A673 (cell line): ENCODE measurements around the gene POLE2. TPM values are rescaled to one million over a fixed set of nuclear protein-coding genes. Genes with fewer than 3 reads are reported as not detected.
A peak's percentile ranks its signal among the peaks of the same experiment; 100 is the strongest.

Source experiments
- BruUV-seq: library from RNA; stranded (reverse); fragments of 400-500 nt; replicated peaks from 2 replicates; lab custom pipeline; 2021; lab: Mats Ljungman, UMichigan
- CTCF ChIA-PET: fragments of 300-600 bp; sonication (Branson Sonifier 250); formaldehyde crosslinking; loops from one replicate; lab custom pipeline; 2022; ENCODE audit warnings: antibody characterized with exemption; lab: Charles Lee
- POLR2A ChIA-PET: fragments of 300-600 bp; sonication (Branson Sonifier 250); formaldehyde crosslinking; loops from one replicate; lab custom pipeline; 2022; ENCODE audit warnings: antibody characterized with exemption; ENCODE audit not compliant: low non-redundant PET; lab: Charles Lee
- DNase-seq: peaks from one replicate; pipeline ENCODE4 v3.0.0-alpha.2; 2015; ENCODE audit warnings: low spot score
- H3K27ac ChIP-seq: fragments of 200-600 bp; sonication (generic); 2 replicates; pipeline ENCODE4 v1.5.1; 2016; ENCODE audit warnings: mixed run types, low read depth, mild to moderate bottlenecking, mixed read lengths, antibody characterized with exemption, low read length; ENCODE audit not compliant: poor library complexity, severe bottlenecking
- H3K27me3 ChIP-seq: fragments of 200-600 bp; sonication (generic); replicated peaks from 2 replicates; pipeline ENCODE4 v1.6.1; 2017; ENCODE audit warnings: mixed run types, low read depth, mild to moderate bottlenecking, mixed read lengths, antibody characterized with exemption, low read length; ENCODE audit not compliant: insufficient read depth, poor library complexity
- H3K36me3 ChIP-seq: fragments of 200-600 bp; sonication (generic); 2 replicates; pipeline ENCODE4 v1.6.1; 2016; ENCODE audit warnings: mixed run types, mild to moderate bottlenecking, mixed read lengths, antibody characterized with exemption, low read length; ENCODE audit not compliant: insufficient read depth, poor library complexity, severe bottlenecking
- H3K4me1 ChIP-seq: fragments of 200-600 bp; sonication (generic); 2 replicates; pipeline ENCODE4 v1.6.1; 2017; ENCODE audit warnings: mixed run types, mild to moderate bottlenecking, mixed read lengths, antibody characterized with exemption, low read length; ENCODE audit not compliant: insufficient read depth, poor library complexity, severe bottlenecking
- H3K4me3 ChIP-seq: fragments of 200-600 bp; sonication (generic); 2 replicates; pipeline ENCODE4 v1.5.1; 2016; ENCODE audit warnings: low read depth, mixed run types, mild to moderate bottlenecking, mixed read lengths, low read length; ENCODE audit not compliant: poor library complexity, severe bottlenecking
- H3K9me3 ChIP-seq: fragments of 200-600 bp; sonication (generic); 2 replicates; pipeline ENCODE4 v1.6.1; 2016; ENCODE audit warnings: mixed run types, low read depth, mild to moderate bottlenecking, mixed read lengths, antibody characterized with exemption, low read length; ENCODE audit not compliant: poor library complexity, severe bottlenecking
- EZH2 ChIP-seq: fragments of 200-600 bp; sonication (generic); IDR thresholded peaks from 2 replicates; pipeline ENCODE4 v1.6.1; 2017; ENCODE audit warnings: borderline replicate concordance, low read depth, mild to moderate bottlenecking, mixed read lengths, antibody characterized with exemption, low read length; ENCODE audit not compliant: poor library complexity, severe bottlenecking
- intact Hi-C: fragments of 100-400 bp; cut with micrococcal nuclease; formaldehyde crosslinking; loops from one replicate; pipeline ENCODE4 v1.10.0; 2022; ENCODE audit not compliant: unreplicated experiment
- total RNA-seq: library from RNA; stranded (reverse); gene quantifications from 2 replicates; pipeline ENCODE4 v1.2.3, GENCODE V29; 2021
- TF ChIP-seq, protein P1 (sequence below): fragments of 300-800, 200-600 bp; sonication (generic); conservative IDR thresholded peaks from 2 replicates; pipeline ENCODE4 v1.5.1; 2017; ENCODE audit warnings: low read depth, mild to moderate bottlenecking, antibody characterized with exemption, low read length, moderate library complexity, mixed read lengths

Gene POLE2
- total RNA-seq, 1 experiment from 2014 or later, result 42.1 TPM

DNA sequence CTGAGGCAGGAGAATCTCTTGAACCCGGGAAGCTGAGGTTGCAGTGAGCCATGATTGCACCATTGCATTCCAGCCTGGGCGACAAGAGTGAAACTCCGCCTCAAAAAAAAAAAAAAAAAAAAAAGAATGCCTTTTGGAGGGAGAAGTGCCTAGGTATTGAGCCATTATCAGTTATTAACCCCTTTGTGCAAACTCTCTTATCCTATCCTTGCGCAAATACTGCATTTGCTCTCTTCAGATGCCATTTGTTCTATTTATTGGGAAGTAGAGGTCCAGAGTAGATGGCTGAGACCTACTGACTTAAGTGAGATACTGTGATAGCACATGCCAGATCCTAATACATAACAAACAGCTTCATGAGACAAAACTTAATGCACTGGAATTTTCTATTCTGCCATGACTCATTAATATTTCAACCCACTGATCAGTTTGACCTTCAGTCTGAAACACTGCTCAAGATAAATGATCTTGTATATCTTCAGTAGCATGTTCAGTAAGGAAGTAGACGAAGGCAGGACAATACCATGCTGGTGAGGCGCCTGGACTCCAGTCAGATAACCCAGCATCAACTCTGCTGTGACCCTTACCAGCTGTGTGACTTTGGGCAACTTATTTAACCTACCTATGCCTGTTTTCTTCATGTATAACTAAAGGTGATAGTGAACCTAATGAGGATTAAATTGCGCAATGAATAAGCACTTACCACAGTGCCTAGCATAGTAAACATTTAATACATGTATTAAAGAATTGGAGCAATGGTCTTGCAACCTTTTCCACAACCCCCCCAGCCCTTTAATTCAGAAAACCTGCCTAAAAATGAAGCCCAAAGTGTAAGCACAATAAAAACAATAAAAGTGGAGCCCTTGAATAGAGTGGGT lies 47.2 kb downstream of the POLE2 start:
- Histone ChIP-seq H3K4me1 (peaks cover 14% of the 10 kb centered on the region), H3K27me3 (no peaks in the 10 kb centered on the region), H3K36me3 (peaks cover 18% of the 10 kb centered on the region), H3K4me3 (no peak overlapping the region), H3K9me3 (no peaks in the 10 kb centered on the region), H3K27ac (no peak overlapping the region)
- intact Hi-C loops, result no loop called here
- ChIA-PET POLR2A (no interaction called here), CTCF (no interaction called here)
- TF ChIP-seq, protein P1, sequence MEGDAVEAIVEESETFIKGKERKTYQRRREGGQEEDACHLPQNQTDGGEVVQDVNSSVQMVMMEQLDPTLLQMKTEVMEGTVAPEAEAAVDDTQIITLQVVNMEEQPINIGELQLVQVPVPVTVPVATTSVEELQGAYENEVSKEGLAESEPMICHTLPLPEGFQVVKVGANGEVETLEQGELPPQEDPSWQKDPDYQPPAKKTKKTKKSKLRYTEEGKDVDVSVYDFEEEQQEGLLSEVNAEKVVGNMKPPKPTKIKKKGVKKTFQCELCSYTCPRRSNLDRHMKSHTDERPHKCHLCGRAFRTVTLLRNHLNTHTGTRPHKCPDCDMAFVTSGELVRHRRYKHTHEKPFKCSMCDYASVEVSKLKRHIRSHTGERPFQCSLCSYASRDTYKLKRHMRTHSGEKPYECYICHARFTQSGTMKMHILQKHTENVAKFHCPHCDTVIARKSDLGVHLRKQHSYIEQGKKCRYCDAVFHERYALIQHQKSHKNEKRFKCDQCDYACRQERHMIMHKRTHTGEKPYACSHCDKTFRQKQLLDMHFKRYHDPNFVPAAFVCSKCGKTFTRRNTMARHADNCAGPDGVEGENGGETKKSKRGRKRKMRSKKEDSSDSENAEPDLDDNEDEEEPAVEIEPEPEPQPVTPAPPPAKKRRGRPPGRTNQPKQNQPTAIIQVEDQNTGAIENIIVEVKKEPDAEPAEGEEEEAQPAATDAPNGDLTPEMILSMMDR, result no peak
- TF ChIP-seq EZH2, result no peak
- no peak for DNase-seq
- no TSS peak for BruUV-seq

DNA sequence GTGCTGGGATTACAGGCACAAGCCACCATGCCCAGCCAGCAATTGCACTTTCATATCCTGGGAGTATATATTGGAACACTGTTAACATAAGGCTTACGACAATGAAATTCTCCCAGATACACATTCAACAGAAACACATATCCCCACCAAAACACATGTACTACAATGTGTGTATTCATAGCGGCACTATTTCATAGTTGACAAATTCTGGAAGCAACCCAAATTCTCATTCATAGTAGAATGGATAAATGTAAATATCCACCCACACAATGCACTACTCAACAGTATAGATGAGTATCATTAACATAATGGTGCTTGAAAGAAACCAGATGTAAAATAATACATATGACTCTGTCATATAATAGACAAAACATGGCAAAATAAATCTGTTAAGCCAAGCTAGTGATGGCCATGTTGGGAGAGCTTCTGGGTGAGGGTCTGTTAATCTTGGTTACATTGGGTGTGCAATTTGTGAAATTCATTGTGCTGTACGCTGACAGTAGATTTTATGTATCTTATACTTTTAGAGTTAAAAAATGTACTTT lies 50.4 kb downstream of the POLE2 start:
- ChIA-PET CTCF (no interaction called here), POLR2A (no interaction called here)
- intact Hi-C loops, result no loop called here
- H3K4me3 ChIP-seq, result no peak overlapping the region
- DNase-seq, result peak; percentile 40
- H3K36me3 ChIP-seq, result peaks cover 6% of the 10 kb centered on the region
- no TSS peak for BruUV-seq
- H3K9me3 ChIP-seq, result no peaks in the 10 kb centered on the region
- no peaks in the 10 kb centered on the region for H3K27me3 ChIP-seq
- TF ChIP-seq, protein P1, result no peak
- TF ChIP-seq EZH2, result no peak
- no peak overlapping the region for H3K27ac ChIP-seq
- H3K4me1 ChIP-seq, result peaks cover 14% of the 10 kb centered on the region

DNA sequence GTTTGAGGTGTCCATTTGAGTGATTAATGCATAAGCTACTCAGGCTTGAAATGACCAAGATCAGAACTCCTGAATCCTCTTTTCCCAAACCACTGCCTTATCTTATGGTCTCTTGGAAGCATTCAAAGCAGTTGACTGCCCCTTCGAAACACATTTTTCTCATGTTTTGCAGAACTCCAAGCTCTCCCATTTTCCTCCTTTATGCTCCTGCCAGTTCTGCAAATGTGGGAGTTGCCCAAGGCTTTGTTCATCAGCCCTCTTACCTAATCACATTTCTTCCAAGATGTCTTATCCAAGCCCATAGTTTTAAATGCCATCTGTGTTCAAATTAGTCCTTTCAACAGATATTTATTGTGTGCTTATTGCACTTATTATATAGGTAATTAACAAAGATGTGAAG lies 51.1 kb downstream of the POLE2 start:
- Histone ChIP-seq H3K36me3 (peaks cover 6% of the 10 kb centered on the region), H3K27me3 (no peaks in the 10 kb centered on the region), H3K4me1 (peaks cover 14% of the 10 kb centered on the region), H3K9me3 (no peaks in the 10 kb centered on the region), H3K27ac (no peak overlapping the region), H3K4me3 (no peak overlapping the region)
- DNase-seq, result no peak
- ChIA-PET CTCF (no interaction called here), POLR2A (no interaction called here)
- TF ChIP-seq, protein P1, result no peak
- TF ChIP-seq EZH2, result no peak
- no TSS peak for BruUV-seq
- intact Hi-C loops, result no loop called here
